ENCODE data around the gene TBXT. TPM values are rescaled to one million over a fixed set of nuclear protein-coding genes. Genes with fewer than 3 reads are reported as not detected.

TBXT gene
- total RNA-seq, 4 donors from 2014 or later: 0.13 to 1.3 TPM; not detected in 2

DNA sequence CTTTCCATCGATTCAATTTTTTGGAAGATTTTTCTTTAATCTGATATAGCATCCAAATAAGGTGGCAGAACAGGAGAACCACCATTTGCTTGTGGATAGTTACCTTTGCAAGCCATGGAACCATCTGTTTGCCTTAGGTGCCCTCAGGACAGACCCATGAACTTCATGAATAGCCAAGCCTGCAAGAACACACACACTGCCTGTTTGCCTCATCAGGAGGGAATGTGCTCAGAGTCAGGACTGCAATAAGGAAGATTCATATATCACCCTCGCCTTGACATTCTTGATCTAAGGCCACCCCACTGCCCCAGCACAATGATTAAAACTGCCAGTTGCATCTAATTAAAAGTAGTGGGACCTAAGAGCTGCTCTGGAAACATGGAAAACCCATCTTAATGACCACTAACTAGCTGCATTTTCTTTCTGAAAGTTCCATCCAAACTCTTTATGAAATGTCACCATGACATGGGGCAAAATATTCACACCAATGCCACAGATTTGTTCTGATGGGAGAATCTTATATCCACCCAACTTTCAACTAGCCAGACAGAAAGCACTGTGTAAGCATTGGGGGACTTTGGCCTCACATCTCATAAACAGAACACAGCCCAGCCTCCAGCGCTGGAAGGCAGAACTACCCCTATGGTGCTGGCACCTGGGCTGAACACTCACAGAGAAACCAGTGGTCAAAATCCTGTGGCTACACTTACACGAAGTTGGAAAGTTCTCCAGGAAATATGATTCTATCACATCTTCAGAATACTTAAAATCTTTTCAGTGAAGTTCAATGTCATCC lies 48.3 kb downstream of the TBXT start:
- 82 to 92% methylated on average over 4 of the region's 4 CpGs for WGBS, 2 donors
- no peak for DNase-seq
- Histone ChIP-seq H3K4me3 (replicated peaks in 1 of 3) (no peak overlapping the region), H3K9me3 (no peaks in the 10 kb centered on the region), H3K4me1 (no peaks in the 10 kb centered on the region), H3K27me3 (no peaks in the 10 kb centered on the region), H3K27ac (no peak overlapping the region), H3K36me3 (no peaks in the 10 kb centered on the region)
- TF ChIP-seq, protein P1, sequence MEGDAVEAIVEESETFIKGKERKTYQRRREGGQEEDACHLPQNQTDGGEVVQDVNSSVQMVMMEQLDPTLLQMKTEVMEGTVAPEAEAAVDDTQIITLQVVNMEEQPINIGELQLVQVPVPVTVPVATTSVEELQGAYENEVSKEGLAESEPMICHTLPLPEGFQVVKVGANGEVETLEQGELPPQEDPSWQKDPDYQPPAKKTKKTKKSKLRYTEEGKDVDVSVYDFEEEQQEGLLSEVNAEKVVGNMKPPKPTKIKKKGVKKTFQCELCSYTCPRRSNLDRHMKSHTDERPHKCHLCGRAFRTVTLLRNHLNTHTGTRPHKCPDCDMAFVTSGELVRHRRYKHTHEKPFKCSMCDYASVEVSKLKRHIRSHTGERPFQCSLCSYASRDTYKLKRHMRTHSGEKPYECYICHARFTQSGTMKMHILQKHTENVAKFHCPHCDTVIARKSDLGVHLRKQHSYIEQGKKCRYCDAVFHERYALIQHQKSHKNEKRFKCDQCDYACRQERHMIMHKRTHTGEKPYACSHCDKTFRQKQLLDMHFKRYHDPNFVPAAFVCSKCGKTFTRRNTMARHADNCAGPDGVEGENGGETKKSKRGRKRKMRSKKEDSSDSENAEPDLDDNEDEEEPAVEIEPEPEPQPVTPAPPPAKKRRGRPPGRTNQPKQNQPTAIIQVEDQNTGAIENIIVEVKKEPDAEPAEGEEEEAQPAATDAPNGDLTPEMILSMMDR (IDR thresholded peaks at IDR 0.05): no peak
- no peak for TF ChIP-seq POLR2A (IDR thresholded peaks at IDR 0.05)
- intact Hi-C loops (cut with DNase I): no loop called here

GRCh38 chr6:166115609-166116008 lies 52.0 kb downstream of the TBXT start:
- no peak overlapping the region for H3K4me3 ChIP-seq (replicated peaks in 1 of 3)
- no peaks in the 10 kb centered on the region for H3K9me3 ChIP-seq
- no peaks in the 10 kb centered on the region for H3K4me1 ChIP-seq
- H3K27ac ChIP-seq: no peak overlapping the region
- H3K27me3 ChIP-seq: no peaks in the 10 kb centered on the region
- H3K36me3 ChIP-seq: no peaks in the 10 kb centered on the region
- TF ChIP-seq, protein P1 (IDR thresholded peaks at IDR 0.05): no peak
- TF ChIP-seq POLR2A (IDR thresholded peaks at IDR 0.05): no peak
- DNase-seq: no peak
- intact Hi-C loops (cut with DNase I): no loop called here

DNA sequence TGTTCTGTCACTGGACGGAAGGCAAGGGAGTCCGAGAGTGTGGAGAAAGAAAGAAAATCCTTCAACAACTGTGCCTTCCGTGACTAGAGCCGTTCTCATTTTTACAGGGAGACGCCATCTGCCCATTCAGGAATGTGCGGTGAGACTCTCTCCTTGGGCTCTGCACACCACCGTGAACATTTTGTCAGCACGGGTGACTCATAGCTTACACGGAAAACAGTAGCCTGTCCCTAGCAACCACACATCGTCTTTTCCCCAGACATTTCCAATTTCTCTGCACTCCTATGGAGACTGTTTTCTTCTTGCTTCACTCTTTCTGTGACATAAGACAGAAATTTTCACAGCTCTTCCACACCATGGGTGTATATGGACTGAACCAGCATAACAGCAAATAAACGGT lies 55.1 kb downstream of the TBXT start:
- H3K9me3 ChIP-seq: no peaks in the 10 kb centered on the region
- H3K4me3 ChIP-seq (replicated peaks in 1 of 3): no peak overlapping the region
- no peaks in the 10 kb centered on the region for H3K36me3 ChIP-seq
- intact Hi-C loops (cut with DNase I): no loop called here
- no peak for TF ChIP-seq POLR2A (IDR thresholded peaks at IDR 0.05)
- TF ChIP-seq, protein P1 (IDR thresholded peaks at IDR 0.05): no peak
- H3K27me3 ChIP-seq: no peaks in the 10 kb centered on the region
- no peaks in the 10 kb centered on the region for H3K4me1 ChIP-seq
- H3K27ac ChIP-seq: no peak overlapping the region
- 76 to 84% methylated on average over 11 of the region's 11 CpGs for WGBS, 2 donors
- no peak for DNase-seq

DNA sequence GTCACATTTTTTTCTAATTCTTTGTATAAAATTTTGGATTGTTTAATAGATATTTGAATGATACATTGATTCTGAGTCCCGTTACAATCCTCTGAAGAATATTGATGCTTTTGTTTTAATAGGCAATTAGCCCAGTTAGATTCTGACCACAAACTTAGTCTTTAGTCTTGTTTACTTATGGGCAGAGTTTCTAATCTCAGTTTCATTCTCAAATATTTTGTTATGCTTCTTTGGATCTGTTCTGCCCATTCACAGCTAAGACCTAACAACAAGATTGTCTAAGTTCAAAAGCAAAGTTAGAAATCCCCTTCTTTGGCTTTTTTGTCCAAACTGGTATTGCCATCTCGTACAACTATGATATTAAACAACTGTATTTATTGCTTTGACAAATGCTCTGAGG lies 58.0 kb downstream of the TBXT start:
- Histone ChIP-seq H3K27me3 (no peaks in the 10 kb centered on the region), H3K4me3 (replicated peaks in 1 of 3) (no peak overlapping the region), H3K36me3 (no peaks in the 10 kb centered on the region), H3K27ac (no peak overlapping the region), H3K4me1 (no peaks in the 10 kb centered on the region), H3K9me3 (no peaks in the 10 kb centered on the region)
- no peak for DNase-seq
- TF ChIP-seq, protein P1 (IDR thresholded peaks at IDR 0.05): no peak
- no peak for TF ChIP-seq POLR2A (IDR thresholded peaks at IDR 0.05)
- intact Hi-C loops (cut with DNase I): no loop called here
- WGBS, 2 donors: 77 to 78% methylated on average over 2 of the region's 2 CpGs

Small RNAs within 50 kb of the gene (small RNA-seq; reads per million reads assigned to genes)
- gene RNU6-153P: not detected

Other genes starting within 250 kb of the TBXT start
- under 1 TPM in 3 of 4 donors, not detected in 1; 0.21 to 0.67 (median 0.59) TPM for gene PRR18, start 140.5 kb upstream of the TBXT start, total RNA-seq
- 10 to 100 TPM; 36.8 to 53.5 (median 48.4) TPM for gene SFT2D1, start 174.7 kb upstream of the TBXT start, total RNA-seq
- 100 to 1,000 TPM in 2 of 4 donors, 10 to 100 TPM in 2; 69.1 to 128 (median 103) TPM for gene MPC1, start 215.1 kb upstream of the TBXT start, total RNA-seq

Data from thyroid gland (tissue), 4 donors.